ENCODE results near the gene CCAR1.
"Not testable (repeated sequence)": the region's sequence is repeated elsewhere in the genome, so short reads cannot be mapped to it uniquely, and the experiment has no call there.

CCAR1 gene

DNA sequence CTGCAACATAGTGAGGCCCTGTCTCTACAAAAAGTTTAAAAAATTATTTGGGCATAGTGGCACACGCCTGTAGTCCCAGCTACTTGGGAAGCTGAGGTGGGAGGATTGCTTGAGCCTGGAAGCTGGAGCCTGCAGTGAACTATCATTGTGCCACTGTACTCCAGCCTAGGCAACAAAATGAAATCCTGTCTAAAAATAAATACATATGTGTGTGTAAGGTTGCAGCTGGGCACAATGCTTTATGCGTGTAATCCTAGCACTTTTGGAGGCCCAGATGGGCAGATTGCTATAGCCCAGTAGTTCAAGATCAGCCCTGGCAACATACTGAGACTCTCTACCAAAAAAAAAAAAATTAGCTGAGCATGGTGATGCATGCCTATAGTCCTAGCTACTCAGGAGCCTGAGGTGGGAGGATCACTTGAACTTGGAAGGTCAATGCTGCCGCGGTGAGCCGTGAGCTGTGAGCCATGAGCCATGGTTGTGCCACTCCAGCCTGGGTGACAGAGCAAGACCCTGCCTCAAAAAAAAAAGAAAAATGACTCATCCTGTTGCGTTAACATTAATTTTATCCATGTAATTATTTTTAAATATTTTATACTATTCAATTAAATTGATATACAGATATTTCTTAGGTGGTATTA is 38.3 kb downstream of the CCAR1 start:
- no peak for DNase-seq (ENCODE audit: low read depth in 3 of 3, low spot score in 1 of 3)

DNA sequence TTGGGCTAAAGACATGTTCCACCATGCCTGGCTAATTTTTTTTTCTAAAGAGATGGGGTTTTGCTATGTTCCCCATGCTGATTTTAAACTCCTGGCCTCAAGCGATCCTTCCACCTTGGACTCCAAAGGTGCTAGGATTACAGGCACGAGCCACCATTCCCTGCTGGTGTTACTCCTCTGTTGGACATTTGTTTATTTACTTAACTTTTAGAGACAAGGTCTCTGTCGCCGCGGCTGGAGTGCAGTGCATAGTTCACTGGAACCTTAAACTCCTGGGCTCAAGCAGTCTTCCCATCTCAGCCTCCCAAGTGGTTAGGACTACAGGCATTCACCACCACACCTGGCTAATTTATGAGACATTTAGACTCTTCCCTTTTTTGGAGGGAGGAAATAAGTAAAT is 38.9 kb downstream of the CCAR1 start:
- no peak for DNase-seq (ENCODE audit: low read depth in 3 of 3, low spot score in 1 of 3)

DNA sequence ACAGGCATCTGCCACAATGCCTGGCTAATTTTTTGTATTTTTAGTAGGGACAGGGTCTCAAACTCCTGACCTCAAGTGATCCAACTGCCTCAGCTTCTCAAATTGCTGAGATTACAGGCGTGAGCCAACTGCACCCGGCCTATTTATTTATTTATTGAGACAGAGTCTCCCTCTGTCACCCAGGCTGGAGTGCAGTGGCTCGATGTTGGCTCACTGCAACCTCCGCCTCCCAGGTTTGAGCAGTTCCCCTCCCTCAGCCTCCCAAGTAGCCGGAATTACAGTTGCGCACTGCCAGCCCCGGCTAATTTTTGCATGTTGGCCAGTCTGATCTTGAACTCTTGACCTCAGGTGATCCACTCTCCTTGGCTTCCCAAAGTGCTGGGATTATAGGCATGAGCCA is 46.4 kb downstream of the CCAR1 start:
- DNase-seq (ENCODE audit: low read depth in 3 of 3, low spot score in 1 of 3), result not testable (repeated sequence)

DNA sequence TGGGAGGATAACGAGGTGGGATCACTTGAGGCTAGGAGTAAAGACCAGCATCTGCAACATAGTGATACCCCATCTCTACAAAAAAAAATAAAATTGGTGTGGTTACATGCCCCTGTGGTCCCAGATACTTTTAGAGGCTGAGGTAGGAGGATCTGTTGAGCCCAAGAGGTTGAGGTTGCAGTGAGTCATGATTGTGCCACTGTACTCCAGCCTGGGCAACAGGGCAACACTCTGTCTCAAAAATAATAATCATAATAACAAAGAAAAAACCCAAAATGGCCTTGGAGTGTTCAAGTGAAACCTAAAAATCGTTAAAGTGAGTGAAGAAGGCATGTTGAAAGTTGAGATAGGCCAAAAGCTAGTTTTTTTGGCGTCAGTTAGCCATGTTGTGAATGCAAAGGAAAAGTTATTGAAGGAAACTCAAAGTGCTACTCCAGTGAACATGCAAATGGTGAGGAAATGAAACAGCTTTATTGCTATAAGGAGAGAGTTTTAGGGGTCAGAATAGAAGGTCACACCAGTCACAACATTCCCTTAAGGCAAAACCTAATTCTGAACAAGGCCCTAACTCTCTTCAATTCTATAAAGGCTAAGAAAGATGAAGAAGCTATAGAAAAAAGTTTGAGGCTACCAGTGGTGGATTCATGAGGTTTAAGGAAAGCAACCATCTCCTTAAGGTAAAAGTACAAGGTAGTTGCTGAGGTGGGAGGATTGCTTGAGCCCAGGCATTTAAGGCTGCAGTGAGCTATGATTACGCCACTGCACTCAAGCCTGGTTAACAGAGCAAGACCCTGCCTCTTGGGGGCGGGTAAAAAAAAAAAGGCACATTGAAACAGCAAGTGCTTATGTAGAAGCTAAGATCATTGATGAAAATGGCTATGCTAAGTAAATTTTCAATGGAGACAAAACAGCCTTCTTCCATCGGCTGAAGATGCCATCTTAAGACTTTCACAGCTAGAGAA is 60.9 kb downstream of the CCAR1 start:
- no peak for DNase-seq (ENCODE audit: low read depth in 3 of 3, low spot score in 1 of 3)

DNA sequence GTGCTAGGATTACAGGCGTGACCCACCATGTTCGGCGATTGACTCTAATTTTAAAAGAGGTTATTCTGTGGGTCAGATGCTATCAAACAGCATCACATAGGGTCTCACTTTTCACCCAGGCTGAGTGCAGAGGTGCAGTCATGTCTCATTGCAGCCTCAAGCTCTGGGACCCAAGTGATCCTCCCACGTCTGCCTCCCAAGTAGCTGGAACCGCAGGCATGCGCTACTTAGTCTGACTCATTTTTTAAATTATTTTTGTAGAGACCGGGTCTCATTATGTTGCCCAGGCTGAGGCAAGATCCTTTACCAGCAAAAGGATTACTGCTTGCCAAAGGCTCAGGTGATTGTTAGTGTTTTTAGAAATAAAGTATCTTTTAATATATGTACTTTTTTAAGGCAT is 63.4 kb downstream of the CCAR1 start:
- no peak for DNase-seq (ENCODE audit: low read depth in 3 of 3, low spot score in 1 of 3)

DNA sequence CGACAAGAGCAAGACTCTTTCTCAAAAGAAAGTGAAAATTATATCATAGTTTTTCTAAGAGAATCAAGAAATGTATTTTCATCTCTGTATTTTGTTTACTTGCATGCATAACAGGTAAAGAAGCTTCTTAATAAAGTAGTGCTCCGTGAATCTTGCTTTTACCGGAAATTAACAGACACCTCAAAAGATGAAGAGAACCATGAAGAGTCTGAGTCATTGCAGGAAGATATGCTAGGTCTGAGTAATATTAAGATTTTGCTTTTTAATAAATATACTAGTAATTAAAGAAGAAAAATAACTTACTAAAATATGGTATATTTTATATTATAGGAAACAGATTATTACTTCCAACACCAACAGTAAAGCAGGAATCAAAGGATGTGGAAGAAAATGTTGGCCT is 66.8 kb downstream of the CCAR1 start:
- no peak for DNase-seq (ENCODE audit: low read depth in 3 of 3, low spot score in 1 of 3)

- no peak for DNase-seq (ENCODE audit: low read depth in 3 of 3, low spot score in 1 of 3)
Measured at GRCh38 chr10:68790476-68790875, 69.4 kb downstream of the CCAR1 start.

- no peak for DNase-seq (ENCODE audit: low read depth in 3 of 3, low spot score in 1 of 3)
Measured at GRCh38 chr10:68792115-68792514, 71.1 kb downstream of the CCAR1 start.

DNA sequence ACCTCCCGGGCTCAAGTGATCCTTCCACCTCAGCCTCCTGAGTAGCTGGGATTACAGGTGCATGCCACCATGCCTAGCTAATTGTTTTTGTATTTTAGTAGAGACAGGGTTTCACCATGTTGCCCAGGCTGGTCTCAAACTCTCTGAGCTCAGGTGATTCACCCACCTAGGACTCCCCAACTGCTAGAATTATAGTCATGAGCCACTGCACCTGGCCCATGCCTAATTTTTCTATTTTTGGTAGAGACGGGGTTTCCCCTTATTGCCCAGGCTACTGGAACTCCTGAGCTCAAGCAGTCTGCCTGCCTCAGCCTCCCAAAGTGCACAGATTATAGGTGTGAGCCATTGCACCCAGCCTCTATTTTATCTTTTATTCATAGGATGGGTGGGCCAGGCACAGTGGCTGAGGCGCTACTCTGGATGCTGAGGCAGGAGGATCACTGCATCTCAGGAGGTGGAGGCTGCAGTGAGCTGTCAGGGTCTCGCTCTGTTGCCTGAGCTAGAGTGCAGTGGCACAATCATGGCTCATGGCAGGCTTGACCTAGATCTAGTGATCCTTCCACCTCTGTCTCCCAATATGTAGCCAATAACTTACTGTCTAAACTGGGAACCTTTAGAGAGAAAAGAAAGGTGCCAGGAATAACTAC is 75.0 kb downstream of the CCAR1 start:
- DNase-seq (ENCODE audit: low read depth in 3 of 3, low spot score in 1 of 3), result no peak

- no peak for DNase-seq (ENCODE audit: low read depth in 3 of 3, low spot score in 1 of 3)
Measured at GRCh38 chr10:68796605-68797004, 75.6 kb downstream of the CCAR1 start.

DNA sequence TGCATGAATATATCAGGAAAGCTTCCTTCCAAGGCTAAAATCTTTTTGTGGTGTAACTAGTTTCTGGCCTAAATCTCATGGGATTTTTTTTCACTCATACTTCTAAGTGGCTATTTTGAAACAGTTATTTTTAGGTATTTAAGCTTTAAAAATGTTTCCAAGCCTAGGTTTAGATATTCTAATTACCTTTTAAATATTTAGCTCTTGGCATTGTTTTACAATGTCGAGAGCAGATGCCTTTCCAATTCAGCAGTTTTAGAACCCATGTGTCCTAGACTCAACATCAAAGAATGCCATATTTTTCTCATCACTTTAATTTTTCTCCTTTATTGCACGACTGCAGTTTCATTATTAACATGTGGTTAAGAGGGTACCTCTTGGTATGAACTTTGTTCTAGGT is 79.2 kb downstream of the CCAR1 start:
- no peak for DNase-seq (ENCODE audit: low read depth in 3 of 3, low spot score in 1 of 3)

DNA sequence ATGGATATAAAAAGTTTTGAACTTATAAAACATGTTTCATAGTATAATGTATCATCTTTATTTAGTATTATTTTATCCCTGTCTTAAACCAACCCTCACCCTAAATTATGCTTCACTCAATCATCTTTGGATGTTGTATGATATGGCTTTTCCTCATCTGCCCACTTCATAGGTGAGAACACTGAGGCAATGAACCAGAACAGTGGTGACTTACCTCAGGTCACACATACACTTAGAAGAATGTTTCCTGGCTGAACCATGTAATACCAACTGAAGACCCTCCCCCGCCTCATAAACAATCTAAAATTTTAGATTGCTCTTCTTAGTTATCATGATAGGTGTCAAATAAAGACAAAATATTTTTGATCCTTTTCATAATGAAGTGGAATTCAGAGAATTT is 83.7 kb downstream of the CCAR1 start:
- DNase-seq (ENCODE audit: low read depth in 3 of 3, low spot score in 1 of 3), result no peak

DNA sequence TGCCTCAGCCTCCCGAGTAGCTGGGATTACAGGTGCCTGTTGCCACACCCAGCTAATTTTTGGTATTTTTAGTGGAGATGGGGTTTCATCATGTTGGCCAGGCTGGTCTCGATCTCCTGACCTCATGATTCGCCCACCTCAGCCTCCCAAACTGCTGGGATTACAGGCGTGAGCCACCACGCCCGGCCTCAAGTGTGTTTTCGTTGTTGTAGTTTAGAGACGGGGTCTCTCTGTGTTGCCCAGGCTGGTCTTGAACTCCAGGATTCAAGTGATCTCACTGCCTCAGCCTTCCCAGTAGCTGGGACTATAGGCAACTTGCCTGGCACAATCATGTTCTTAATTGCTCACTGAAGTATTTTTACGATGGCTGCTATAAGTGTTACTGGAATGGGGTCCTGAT is 89.8 kb downstream of the CCAR1 start:
- not testable (repeated sequence) for DNase-seq (ENCODE audit: low read depth in 3 of 3, low spot score in 1 of 3)

GRCh38 chr10:68811314-68812009 is 90.4 kb downstream of the CCAR1 start:
- no peak for DNase-seq (ENCODE audit: low read depth in 3 of 3, low spot score in 1 of 3)

GRCh38 chr10:68812420-68812819 is 91.4 kb downstream of the CCAR1 start:
- DNase-seq (ENCODE audit: low read depth in 3 of 3, low spot score in 1 of 3), result no peak

- DNase-seq (ENCODE audit: low read depth in 3 of 3, low spot score in 1 of 3), result no peak
Measured at GRCh38 chr10:68813559-68813958, 92.5 kb downstream of the CCAR1 start.

- DNase-seq (ENCODE audit: low read depth in 3 of 3, low spot score in 1 of 3), result no peak
Measured at GRCh38 chr10:68816796-68817412, 95.9 kb downstream of the CCAR1 start.

DNA sequence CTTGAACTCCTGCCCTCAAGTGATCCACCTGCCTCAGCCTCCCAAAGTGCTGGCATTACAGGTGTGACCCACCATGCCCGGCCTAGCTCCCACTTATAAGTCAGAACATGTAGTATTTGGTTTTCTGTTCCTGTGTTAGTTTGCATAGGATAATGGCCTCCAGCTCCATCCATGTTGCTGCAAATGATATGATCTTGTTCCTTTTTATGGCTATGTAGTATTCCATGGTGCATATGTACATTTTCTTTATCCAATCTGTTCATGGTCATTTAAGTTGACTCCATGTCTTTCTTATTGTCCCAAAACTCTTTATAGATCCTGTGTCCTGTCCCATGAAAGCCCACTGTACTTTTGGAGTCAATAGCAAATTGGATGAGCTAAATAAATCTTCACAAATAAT is 99.3 kb downstream of the CCAR1 start:
- not testable (repeated sequence) for DNase-seq (ENCODE audit: low read depth in 3 of 3, low spot score in 1 of 3)

GRCh38 chr10:68822626-68823025 is 101.6 kb downstream of the CCAR1 start:
- DNase-seq (ENCODE audit: low read depth in 3 of 3, low spot score in 1 of 3), result not testable (repeated sequence)

GRCh38 chr10:68826764-68827591 is 105.9 kb downstream of the CCAR1 start, which contains the start of gene STOX1:
Gene STOX1, plus strand, starts transcription at chr10:68827531. Its CDS starts 93 bp downstream, at chr10:68827624.
- DNase-seq (ENCODE audit: low read depth in 3 of 3, low spot score in 1 of 3), result peak in 2 of 3 donors; percentile 13 to 51

All from stimulated activated CD4-positive, alpha-beta T cell treated with anti-CD3 and anti-CD28 coated beads, TNF-alpha, amount 100 ng/mL, for 1 hour (primary cell).